BLaER1 treated with 17β-estradiol and CSF1 and Interleukin-3, amounts not matched to agents 10 nM and 100 nM (cell line): ENCODE results near the gene COL9A3.

Experiments used
- H3K27ac ChIP-seq, 11 experiments: shearing (Covaris generic); formaldehyde crosslinking; 2 replicates each; pipeline ENCODE4 v1.8.1; 2022
- H3K27me3 ChIP-seq, 11 experiments: shearing (Covaris generic); formaldehyde crosslinking; 2 replicates each; pipeline ENCODE4 v1.8.1; 2022
- H3K36me3 ChIP-seq, 11 experiments: shearing (Covaris generic); formaldehyde crosslinking; 2 replicates each; pipeline ENCODE4 v1.8.1; 2022
- H3K4me1 ChIP-seq, 10 experiments: shearing (Covaris generic); formaldehyde crosslinking; 2 replicates each; pipeline ENCODE4 v1.8.1; 2022
- H3K4me2 ChIP-seq, 11 experiments: shearing (Covaris generic); formaldehyde crosslinking; 2 replicates each; pipeline ENCODE4 v1.8.1; 2022
- H3K4me3 ChIP-seq, 10 experiments: shearing (Covaris generic); formaldehyde crosslinking; 2 replicates each; pipeline ENCODE4 v1.8.1; 2022
- H3K9ac ChIP-seq, 11 experiments: shearing (Covaris generic); formaldehyde crosslinking; 2 replicates each; pipeline ENCODE4 v1.8.1; 2022
- H3K9me3 ChIP-seq, 11 experiments: shearing (Covaris generic); formaldehyde crosslinking; replicated peaks in 1 of 11; 2 replicates each; pipeline ENCODE4 v1.8.1; 2022
- H4K20me1 ChIP-seq, 11 experiments: shearing (Covaris generic); formaldehyde crosslinking; 2 replicates each; pipeline ENCODE4 v1.8.1; 2022
- Cebpa-rat ChIP-seq, 11 experiments: shearing (Covaris generic); IDR thresholded peaks; 2 replicates each; pipeline ENCODE4 v1.8.1; 2022

Gene COL9A3

GRCh38 chr20:62828051-62828450, 11.2 kb downstream of the COL9A3 start:
- H3K4me1 ChIP-seq: peaks cover 65 to 96% (median 93%) of the 10 kb centered on the region in 10 experiments
- TF ChIP-seq Cebpa-rat (IDR thresholded peaks at IDR 0.05): no peak
- H3K4me2 ChIP-seq: peak overlapping the region in 7 of 11 experiments; percentile 20 to 99 (median 93); a peak in 9 of 22 replicates
- 0 out of 22 replicates have a peak, but pooled peaks cover 0 to 5% (median 0%) of the 10 kb centered on the region in 11 experiments for H3K36me3 ChIP-seq
- H3K27me3 ChIP-seq: peaks cover 0 to 5% (median 0%) of the 10 kb centered on the region in 11 experiments; a peak in 2 of 22 replicates
- H3K9me3 ChIP-seq: no peaks in the 10 kb centered on the region
- H4K20me1 ChIP-seq: peaks cover 0 to 34% (median 0%) of the 10 kb centered on the region in 11 experiments; a peak in 8 of 22 replicates
- H3K27ac ChIP-seq: no peak overlapping the region
- H3K4me3 ChIP-seq: no peak overlapping the region
- H3K9ac ChIP-seq: no peak overlapping the region

- H3K4me2 ChIP-seq: peak overlapping the region in 10 of 11 experiments; percentile 64 to 99 (median 87); a peak in 18 of 22 replicates
- no peak for TF ChIP-seq Cebpa-rat (IDR thresholded peaks at IDR 0.05)
- H3K27me3 ChIP-seq: peaks cover 0 to 5% (median 0%) of the 10 kb centered on the region in 11 experiments; a peak in 2 of 22 replicates
- peak overlapping the region in 4 of 11 experiments; percentile 74 to 82 (median 81); a peak in 4 of 22 replicates for H3K9ac ChIP-seq
- H3K36me3 ChIP-seq: 0 out of 22 replicates have a peak, but pooled peaks cover 0 to 5% (median 0%) of the 10 kb centered on the region in 11 experiments
- H3K9me3 ChIP-seq: no peaks in the 10 kb centered on the region
- no peak overlapping the region for H3K4me3 ChIP-seq
- peaks cover 0 to 28% (median 0%) of the 10 kb centered on the region in 11 experiments; a peak in 7 of 22 replicates for H4K20me1 ChIP-seq
- peaks cover 67 to 97% (median 93%) of the 10 kb centered on the region in 10 experiments for H3K4me1 ChIP-seq
- peak overlapping the region in 2 of 11 experiments; percentile 34 to 80; a peak in 2 of 22 replicates for H3K27ac ChIP-seq
These were observed 11.8 kb downstream of the COL9A3 start for GRCh38 chr20:62828511-62829230.

GRCh38 chr20:62829231-62830230, 12.7 kb downstream of the COL9A3 start:
- Histone ChIP-seq H3K4me1 (peaks cover 62 to 97% (median 93%) of the 10 kb centered on the region in 10 experiments), H4K20me1 (peaks cover 0 to 19% (median 0%) of the 10 kb centered on the region in 11 experiments; a peak in 7 of 22 replicates), H3K36me3 (0 out of 22 replicates have a peak, but pooled peaks cover 0 to 5% (median 0%) of the 10 kb centered on the region in 11 experiments), H3K27me3 (peaks cover 0 to 5% (median 0%) of the 10 kb centered on the region in 11 experiments; a peak in 2 of 22 replicates), H3K4me3 (peak overlapping the region in 5 of 10 experiments; percentile 35 to 60 (median 52); a peak in 8 of 20 replicates), H3K9ac (peak overlapping the region in 10 of 11 experiments; percentile 43 to 82 (median 64); a peak in 18 of 22 replicates), H3K9me3 (no peaks in the 10 kb centered on the region), H3K27ac (peak overlapping the region in 9 of 11 experiments; percentile 11 to 81 (median 70); a peak in 17 of 22 replicates), H3K4me2 (peak overlapping the region; percentile 64 to 99 (median 86))
- TF ChIP-seq Cebpa-rat (IDR thresholded peaks at IDR 0.05): no peak

GRCh38 chr20:62830251-62830650, 13.4 kb downstream of the COL9A3 start:
- H3K4me2 ChIP-seq: peak overlapping the region; percentile 64 to 99 (median 86)
- 0 out of 22 replicates have a peak, but pooled peaks cover 0 to 5% (median 0%) of the 10 kb centered on the region in 11 experiments for H3K36me3 ChIP-seq
- peak overlapping the region in 5 of 10 experiments; percentile 35 to 60 (median 52); a peak in 8 of 20 replicates for H3K4me3 ChIP-seq
- peaks cover 58 to 98% (median 95%) of the 10 kb centered on the region in 10 experiments for H3K4me1 ChIP-seq
- H3K9ac ChIP-seq: peak overlapping the region in 10 of 11 experiments; percentile 43 to 82 (median 64); a peak in 18 of 22 replicates
- no peak for TF ChIP-seq Cebpa-rat (IDR thresholded peaks at IDR 0.05)
- no peaks in the 10 kb centered on the region for H3K9me3 ChIP-seq
- peak overlapping the region in 9 of 11 experiments; percentile 11 to 81 (median 70); a peak in 17 of 22 replicates for H3K27ac ChIP-seq
- H4K20me1 ChIP-seq: peaks cover 0 to 18% (median 0%) of the 10 kb centered on the region in 11 experiments; a peak in 7 of 22 replicates
- peaks cover 0 to 5% (median 0%) of the 10 kb centered on the region in 11 experiments; a peak in 2 of 22 replicates for H3K27me3 ChIP-seq

- Histone ChIP-seq H3K4me3 (peak overlapping the region in 3 of 10 experiments; percentile 39 to 59 (median 49); a peak in 5 of 20 replicates), H3K36me3 (peaks cover 0 to 5% (median 0%) of the 10 kb centered on the region in 11 experiments; a peak in 1 of 22 replicates), H3K4me1 (peaks cover 54 to 98% (median 93%) of the 10 kb centered on the region in 10 experiments), H3K27ac (peak overlapping the region in 7 of 11 experiments; percentile 14 to 72 (median 61); a peak in 13 of 22 replicates), H4K20me1 (peaks cover 0 to 14% (median 0%) of the 10 kb centered on the region in 11 experiments; a peak in 5 of 22 replicates), H3K4me2 (peak overlapping the region; percentile 67 to 99 (median 93)), H3K9me3 (no peaks in the 10 kb centered on the region), H3K27me3 (peaks cover 0 to 5% (median 0%) of the 10 kb centered on the region in 11 experiments; a peak in 2 of 22 replicates), H3K9ac (peak overlapping the region in 8 of 11 experiments; percentile 39 to 75 (median 57); a peak in 12 of 22 replicates)
- TF ChIP-seq Cebpa-rat (IDR thresholded peaks at IDR 0.05): no peak
These were observed 14.0 kb downstream of the COL9A3 start for GRCh38 chr20:62830821-62831220.

GRCh38 chr20:62831361-62831788, 14.5 kb downstream of the COL9A3 start:
- peak overlapping the region in 2 of 10 experiments; percentile 49 to 59; a peak in 5 of 20 replicates for H3K4me3 ChIP-seq
- peak overlapping the region in 8 of 11 experiments; percentile 39 to 75 (median 57); a peak in 14 of 22 replicates for H3K9ac ChIP-seq
- no peaks in the 10 kb centered on the region for H3K9me3 ChIP-seq
- peaks cover 54 to 98% (median 93%) of the 10 kb centered on the region in 10 experiments for H3K4me1 ChIP-seq
- peak overlapping the region in 7 of 11 experiments; percentile 14 to 72 (median 61); a peak in 13 of 22 replicates for H3K27ac ChIP-seq
- H3K27me3 ChIP-seq: peaks cover 0 to 5% (median 0%) of the 10 kb centered on the region in 11 experiments; a peak in 2 of 22 replicates
- no peak for TF ChIP-seq Cebpa-rat (IDR thresholded peaks at IDR 0.05)
- H3K36me3 ChIP-seq: peaks cover 0 to 5% (median 0%) of the 10 kb centered on the region in 11 experiments; a peak in 2 of 22 replicates
- H3K4me2 ChIP-seq: peak overlapping the region; percentile 67 to 99 (median 93)
- H4K20me1 ChIP-seq: peaks cover 0 to 8% (median 0%) of the 10 kb centered on the region in 11 experiments; a peak in 2 of 22 replicates

GRCh38 chr20:62831854-62832211, 15.0 kb downstream of the COL9A3 start:
- H3K9me3 ChIP-seq: peaks cover 0 to 3% (median 0%) of the 10 kb centered on the region in 11 experiments; a peak in 1 of 22 replicates
- H3K27me3 ChIP-seq: peaks cover 0 to 5% (median 0%) of the 10 kb centered on the region in 11 experiments; a peak in 2 of 22 replicates
- H4K20me1 ChIP-seq: peaks cover 0 to 7% (median 0%) of the 10 kb centered on the region in 11 experiments; a peak in 2 of 22 replicates
- H3K4me3 ChIP-seq: peak overlapping the region in 6 of 10 experiments; percentile 16 to 52 (median 32); a peak in 5 of 20 replicates
- peaks cover 0 to 7% (median 0%) of the 10 kb centered on the region in 11 experiments; a peak in 3 of 22 replicates for H3K36me3 ChIP-seq
- peaks cover 54 to 98% (median 93%) of the 10 kb centered on the region in 10 experiments for H3K4me1 ChIP-seq
- no peak for TF ChIP-seq Cebpa-rat (IDR thresholded peaks at IDR 0.05)
- peak overlapping the region; percentile 67 to 99 (median 93) for H3K4me2 ChIP-seq
- H3K9ac ChIP-seq: peak overlapping the region in 10 of 11 experiments; percentile 11 to 75 (median 42); a peak in 15 of 22 replicates
- peak overlapping the region in 8 of 11 experiments; percentile 9 to 72 (median 54); a peak in 13 of 22 replicates for H3K27ac ChIP-seq
